ENCODE measurements around the gene MMP1.

Gene MMP1

DNA sequence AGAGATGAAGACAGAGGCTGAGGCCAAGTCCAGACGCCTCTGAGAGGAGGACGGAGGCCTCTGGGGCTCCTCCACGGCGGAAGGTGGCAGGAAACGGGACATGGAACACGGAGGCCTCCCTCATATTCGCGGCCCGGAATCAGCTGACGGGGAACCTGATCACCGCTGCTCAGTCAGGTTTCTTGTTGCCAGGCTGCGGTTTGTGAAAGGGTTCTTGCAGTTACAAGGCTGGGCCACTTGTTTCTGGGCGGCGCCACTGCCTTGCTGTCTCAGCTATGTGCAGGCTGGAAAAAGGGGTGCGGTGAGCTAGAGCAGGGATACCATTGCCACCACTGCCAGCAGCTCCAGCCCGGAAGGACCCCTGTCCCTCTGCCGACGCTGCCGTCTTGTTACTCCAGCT, 10.0 kb upstream of the MMP1 start:
- DNase-seq (ENCODE audit: low read depth, low spot score) = no peak

DNA sequence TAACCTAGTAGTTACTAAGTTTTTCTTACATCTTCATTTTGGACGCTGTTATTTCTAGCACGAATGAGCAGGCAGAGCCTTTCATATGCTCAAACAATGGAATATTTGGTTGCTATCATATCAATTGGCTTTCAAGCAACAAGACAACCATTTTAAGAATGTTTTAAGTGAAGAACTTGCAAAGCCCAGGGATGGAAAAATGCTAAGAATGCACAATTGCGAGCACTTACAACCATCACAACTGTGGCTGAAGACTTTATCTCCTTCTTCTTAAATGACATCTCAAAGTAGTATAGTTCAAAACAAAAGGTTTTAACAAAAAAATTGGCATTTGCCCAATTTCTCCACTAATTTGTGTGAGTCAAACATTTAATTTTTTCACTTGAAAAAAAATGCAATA, 8.3 kb upstream of the MMP1 start:
- no peak for DNase-seq (ENCODE audit: low read depth, low spot score)

DNA sequence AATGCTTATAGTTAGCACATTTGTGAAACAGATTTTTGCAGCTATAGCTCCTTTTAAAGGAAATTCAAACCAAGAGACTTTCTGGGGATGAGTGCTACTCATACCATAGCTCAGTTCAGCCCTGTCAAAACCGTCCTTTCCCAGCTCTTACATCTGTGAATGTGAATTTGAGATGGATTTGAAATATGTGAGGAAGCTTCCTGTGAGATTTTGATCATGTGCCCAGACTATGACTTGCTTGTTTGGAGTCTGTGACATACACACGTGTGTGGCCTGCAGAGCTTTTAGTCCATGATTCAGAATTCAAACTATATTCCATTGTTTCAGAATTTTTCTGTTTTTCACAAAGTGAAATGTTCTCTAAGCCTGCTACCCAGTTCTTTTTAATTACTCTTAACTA, 4.4 kb upstream of the MMP1 start:
- no peak for DNase-seq (ENCODE audit: low read depth, low spot score)

DNA sequence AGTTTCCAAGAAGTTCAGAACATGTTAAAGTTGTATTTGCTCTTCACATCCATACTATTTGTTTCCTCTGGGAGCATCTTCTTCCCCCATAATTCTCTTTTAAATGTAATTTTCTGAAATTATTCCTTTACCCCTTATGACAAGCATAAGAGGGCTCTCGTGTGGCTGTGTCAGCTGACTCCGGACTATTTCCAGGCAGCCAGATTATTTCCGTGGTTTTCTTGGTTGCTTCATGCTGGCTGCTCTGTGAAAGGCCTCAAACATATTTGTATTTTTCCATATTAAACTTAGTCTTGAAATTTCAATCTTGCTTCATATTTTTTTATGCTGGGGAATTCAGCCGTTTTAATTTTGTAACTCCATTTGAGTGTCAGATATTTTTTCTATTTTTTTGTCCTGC, 2.8 kb upstream of the MMP1 start:
- no peak for DNase-seq (ENCODE audit: low read depth, low spot score)

DNA sequence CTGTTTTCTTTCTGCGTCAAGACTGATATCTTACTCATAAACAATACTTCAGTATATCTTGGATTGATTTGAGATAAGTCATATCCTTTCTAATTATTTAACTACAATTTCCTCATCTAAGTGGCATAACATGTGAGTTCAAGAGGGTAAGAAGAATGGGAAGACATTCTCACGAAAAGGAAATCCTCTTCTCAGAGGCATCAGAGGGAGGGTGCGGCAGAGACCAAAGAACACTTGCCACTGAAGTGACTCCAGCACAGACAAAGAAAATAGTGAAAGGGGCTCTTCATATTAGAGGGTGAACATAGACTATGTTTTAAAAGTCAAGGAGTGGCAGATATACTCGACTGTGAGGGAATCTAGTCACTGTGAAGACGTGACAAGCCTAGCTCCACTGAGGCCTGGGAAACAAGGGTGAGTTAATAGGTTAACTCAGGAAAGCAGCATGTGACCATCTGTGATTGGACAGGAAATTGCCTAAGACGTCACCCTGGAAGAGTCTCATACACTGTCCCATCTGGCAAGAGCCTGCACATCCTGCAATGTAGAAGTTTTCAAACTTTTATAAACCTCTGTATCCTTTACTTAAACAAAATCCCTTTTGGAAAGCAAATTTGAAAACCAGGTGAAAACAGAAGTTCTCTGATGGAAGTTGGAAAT, 1.9 kb upstream of the MMP1 start:
- no peak for DNase-seq (ENCODE audit: low read depth, low spot score)

DNA sequence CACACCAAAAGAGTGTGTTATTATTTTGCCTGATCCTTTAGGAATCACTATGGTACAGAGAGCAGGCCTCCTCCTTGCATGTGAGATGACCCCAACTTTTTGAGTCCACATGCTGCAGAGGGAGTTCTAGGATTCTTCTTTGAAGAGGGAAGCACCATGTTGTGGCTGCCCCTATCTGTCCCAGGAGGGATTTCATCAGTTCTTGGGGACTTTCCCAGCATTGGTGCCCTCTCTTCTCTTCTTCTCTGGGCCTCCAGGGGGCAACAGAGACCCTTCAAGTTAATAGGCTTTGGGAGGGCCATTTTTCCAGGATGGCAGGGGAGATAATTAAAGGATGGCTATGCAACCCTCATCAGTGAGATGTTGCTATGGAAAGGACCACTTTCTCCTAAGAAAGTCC, 3.6 kb downstream of the MMP1 start:
- no peak for DNase-seq (ENCODE audit: low read depth, low spot score)

DNA sequence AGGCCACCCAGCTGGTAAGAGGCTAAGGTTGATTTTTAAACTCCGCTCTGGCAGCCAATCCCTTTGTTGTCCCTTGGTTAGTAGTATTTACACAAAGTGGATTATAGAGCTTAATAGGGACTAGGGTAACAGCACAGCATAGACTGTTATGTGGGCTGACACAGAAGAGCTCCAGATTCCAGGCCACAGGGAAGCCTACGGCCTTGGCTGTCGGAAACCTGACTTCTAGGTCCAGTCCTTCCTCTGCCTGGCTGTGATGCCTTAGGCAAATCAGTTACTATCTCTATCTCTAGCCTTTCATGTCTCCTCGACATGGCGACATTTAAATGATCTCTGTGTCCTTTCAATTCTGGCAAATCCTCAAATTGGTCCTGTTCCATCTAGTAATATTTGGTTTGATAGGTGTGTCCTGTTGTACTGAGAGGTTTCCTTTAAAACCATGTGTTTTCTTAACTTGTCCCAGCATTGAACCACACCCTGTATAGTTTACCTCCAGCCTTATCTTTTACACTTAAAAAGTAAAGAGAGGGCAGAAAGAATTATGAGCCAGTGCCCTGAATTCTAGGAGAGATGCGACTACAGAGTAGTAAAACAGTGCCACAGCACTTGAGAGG, 4.2 kb downstream of the MMP1 start:
- no peak for DNase-seq (ENCODE audit: low read depth, low spot score)

DNA sequence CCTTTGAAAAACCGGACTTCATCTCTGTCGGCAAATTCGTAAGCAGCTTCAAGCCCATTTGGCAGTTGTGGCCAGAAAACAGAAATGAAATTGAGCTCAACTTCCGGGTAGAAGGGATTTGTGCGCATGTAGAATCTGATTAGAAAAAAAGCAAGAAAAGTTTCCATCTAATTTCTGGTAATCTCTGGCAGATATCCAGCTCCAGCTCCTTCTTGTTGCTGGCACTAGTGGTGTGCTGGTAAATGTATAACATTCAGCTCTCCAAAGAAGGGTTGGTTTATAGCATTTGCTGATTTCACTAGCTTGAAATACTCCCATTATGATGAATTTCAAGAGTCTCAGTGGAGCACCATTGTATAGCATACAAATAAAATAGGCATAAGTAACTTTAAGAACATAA, 5.4 kb downstream of the MMP1 start:
- no peak for DNase-seq (ENCODE audit: low read depth, low spot score)

DNA sequence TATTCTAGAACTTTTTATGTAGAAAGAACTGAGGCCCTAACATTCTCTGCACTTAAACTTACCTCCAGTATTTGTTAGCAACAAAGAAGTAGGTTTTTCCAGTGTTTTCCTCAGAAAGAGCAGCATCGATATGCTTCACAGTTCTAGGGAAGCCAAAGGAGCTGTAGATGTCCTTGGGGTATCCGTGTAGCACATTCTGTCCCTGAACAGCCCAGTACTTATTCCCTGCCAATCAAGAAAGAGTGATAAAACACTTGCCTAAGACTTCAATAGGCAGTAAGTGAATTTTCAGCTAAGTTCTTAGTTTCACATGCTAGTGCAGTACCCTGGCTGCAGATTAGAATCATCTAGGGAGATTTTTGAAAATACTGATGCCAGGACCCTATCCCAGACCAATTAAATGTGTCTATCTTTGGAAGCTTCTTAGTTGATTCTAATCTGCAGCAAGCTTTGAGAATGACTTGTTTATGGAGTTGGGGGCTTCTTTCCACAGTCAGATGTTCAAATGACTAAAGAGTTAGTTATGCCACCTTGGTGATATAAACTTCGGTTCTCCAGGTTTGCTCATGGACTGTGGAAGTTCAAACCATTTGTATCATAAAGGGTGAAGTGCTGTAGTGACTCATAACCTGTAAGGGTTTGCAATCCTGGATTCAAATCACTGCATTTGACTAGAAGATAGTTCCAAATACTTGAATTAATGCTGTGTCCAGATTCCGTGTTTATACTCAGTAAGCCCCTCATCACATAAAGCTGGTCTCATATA, 6.5 kb downstream of the MMP1 start:
- DNase-seq (ENCODE audit: low read depth, low spot score) = no peak

DNA sequence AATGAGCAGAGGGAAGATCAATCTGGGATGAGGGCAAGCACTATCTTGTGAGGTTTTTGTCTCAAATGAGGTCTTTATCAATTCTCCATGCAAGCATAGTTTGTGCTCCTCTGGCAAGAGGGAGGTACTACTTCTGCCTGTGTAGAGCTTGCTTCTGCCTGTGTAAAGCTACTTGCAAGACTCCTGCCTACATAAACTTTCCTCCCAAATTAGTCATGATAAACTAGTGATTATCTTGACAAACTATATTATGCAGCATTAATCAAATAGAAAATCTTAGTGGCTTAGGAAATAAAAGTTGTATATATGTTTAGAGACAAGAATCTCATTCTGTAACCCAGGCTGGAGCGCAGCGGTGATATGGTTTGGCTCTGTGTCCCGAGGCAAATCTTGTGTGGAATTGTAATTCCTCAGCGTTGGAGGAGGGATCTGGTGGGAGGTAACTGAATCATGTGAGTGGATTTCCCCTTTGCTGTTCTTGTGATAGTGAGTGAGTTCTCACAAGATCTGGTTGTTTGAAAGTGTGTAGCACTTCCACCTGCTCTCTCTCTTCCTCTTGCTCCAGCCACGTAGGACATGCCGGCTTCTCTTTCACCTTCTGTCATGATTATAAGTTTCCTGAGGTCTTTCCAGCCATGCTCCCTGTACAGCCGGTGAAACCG, 9.5 kb downstream of the MMP1 start:
- DNase-seq (ENCODE audit: low read depth, low spot score) = no peak

DNA sequence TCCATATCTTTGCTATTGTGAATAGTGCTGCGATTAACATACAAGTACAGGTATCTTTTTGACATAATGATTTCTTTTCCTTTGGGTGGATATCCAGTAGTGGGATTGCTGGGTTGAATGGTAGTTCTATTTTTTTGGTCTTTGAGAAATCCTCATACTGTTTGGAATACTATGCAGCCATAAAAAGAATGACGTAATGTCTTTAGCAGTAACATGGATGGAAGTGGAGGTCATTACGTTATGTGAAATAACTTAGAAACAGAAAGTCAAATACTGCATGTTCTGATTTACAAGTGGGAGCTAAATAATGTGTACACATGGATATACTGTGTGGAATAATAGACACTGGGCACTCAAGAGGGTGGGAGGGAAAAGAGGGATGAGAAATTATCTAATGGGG, 13.6 kb downstream of the MMP1 start:
- DNase-seq (ENCODE audit: low read depth, low spot score) = no peak

DNA sequence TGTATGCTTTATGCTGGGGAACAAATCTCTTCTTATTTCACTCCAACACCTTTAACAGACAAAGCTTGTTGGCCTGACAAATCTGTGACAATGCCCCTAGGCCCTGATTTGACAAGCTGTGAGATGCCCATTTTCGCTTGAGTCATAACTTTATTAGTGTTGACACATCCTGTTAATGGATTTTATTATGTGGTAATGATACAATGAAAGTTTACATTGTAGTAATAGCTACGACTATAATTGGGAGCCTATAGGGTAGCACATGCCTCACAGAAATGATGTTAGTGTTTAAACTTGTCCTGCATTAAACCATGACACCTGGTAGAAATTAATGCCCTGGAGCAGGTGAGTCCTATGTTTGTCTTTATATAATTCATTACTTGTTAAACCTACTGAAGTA, 14.2 kb downstream of the MMP1 start:
- DNase-seq (ENCODE audit: low read depth, low spot score) = no peak

DNA sequence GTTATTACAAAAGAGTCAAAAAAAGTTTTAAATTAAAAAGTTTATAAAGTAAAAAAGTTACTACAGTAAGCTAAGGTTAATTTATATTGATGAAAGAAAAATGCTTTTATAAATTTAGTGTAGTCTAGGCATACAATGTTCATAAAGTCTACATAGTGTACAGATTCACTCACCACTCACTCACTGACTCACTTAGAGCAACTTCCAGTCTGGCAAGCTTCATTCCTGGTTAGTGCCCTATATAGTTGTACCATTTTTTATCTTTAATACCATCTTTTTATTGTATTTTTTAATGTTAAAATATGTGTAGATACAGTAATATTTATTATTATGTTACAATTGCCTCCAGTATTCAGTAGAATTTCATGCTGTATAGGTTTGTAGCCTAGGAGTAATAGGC, 14.9 kb downstream of the MMP1 start:
- DNase-seq (ENCODE audit: low read depth, low spot score) = no peak

DNA sequence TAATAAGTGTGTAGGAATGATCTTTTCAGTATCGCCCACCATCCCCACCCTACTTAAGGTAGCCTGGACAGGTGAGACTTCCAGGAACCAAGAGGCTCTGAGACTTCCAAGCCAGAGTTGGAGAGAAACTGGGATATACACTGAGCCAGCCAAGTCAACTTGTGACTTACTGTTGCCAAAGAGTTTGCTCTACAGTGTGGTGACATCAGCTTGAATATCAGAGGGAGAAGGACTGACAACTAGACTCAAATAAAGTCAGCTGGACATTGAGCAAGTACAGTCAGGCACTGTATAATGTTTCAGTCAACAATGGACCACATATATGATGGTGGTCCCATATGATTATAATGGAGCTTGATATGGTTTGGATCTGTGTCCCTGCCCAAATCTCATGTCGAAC, 16.3 kb downstream of the MMP1 start:
- no peak for DNase-seq (ENCODE audit: low read depth, low spot score)

DNA sequence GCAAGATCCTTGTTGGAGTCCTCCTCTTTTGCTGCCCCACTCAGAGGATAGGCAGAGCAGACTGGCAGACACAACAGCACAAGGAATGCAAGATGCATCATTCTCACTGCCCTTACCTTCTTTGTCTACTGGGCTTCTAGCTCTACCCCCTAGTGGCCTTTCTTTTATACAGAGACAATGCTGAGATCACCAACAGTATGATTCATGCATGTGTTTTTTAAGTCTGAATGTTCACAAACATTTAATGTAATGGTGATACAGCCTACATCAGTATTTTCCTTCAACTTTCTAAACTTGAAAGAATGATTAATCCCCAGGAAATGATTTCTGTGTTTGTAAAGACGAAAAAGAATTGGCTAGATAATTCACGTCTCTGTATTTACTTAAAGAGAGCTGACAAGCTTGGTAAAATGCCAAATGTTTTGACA, 17.5 kb downstream of the MMP1 start, which contains the start of gene MMP10:
Gene MMP10, minus strand, starts transcription at position 138 of the 428 bp plus-strand sequence. Its CDS starts 37 bp downstream, at position 101.
- DNase-seq (ENCODE audit: low read depth, low spot score) = no peak

DNA sequence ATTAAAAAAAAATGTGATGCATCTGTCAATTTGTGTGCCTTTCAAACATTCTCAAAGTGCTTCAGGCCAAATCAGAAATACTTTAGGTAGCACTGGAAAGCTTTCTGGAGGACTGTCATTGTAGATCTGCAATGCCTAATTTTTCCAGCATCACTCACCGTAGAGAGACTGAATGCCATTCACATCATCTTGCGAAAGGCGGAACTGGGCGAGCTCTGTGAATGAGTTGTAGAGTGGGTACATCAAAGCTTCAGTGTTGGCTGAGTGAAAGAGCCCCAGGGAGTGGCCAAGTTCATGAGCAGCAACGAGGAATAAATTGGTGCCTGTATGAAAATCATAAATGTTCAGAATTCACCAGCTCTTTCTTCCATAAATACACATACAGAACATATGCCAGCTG, 21.5 kb downstream of the MMP1 start:
- DNase-seq (ENCODE audit: low read depth, low spot score) = no peak

DNA sequence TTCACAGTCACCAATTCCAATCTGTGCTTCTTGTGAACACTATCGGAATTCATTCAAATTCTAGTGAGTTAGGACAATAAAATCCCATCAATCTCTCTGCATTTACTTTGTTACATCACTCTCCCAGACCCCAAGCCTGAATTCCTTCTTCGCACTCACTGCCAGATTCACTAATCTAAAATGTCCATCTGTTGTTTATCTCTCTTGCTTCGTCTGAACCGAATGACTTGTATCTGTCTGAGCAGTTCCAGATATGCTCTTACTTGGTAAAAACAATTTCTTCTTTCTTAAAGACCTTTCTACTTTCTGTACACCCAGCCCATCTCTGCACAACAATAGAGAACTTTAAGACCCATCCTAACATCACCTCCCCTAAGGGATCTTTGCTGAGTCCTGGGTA, 24.6 kb downstream of the MMP1 start:
- no peak for DNase-seq (ENCODE audit: low read depth, low spot score)

DNA sequence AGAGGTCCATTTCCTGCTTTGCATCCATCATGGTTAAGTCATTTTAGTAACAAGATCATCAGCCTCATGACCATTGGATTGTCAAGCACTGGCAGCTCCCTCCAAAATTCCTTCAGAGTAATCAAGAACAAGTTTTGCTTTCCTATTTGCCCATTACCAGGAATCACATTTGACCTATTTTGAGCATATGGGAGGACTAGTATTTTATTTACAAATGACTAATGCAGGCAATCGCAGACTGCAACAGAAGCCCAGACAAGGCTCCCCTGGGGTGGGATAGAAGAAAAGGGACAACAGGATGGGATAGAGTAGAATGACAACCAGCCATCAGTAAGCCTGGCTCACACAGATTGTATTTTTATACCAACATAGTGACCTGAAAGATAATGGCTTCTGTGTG, 26.6 kb downstream of the MMP1 start:
- no peak for DNase-seq (ENCODE audit: low read depth, low spot score)

DNA sequence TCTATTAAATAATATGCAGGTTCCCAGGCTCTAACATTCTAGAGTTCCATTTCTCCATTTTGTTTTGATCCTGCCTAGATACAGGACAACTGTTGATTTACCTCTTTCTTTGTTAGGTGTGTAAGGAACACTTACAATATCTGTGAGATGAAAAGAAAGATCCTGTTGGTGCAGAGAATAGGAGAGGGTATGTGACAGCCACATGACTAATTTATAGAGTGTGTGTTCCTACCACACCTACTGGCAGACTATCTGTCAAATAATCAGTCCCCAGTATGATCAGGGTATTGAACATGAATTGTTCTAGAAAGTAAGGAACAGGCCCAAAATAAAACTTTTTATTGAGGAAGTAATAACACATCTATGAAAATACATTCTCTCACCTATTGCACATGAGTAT, 27.8 kb downstream of the MMP1 start:
- no peak for DNase-seq (ENCODE audit: low read depth, low spot score)

DNA sequence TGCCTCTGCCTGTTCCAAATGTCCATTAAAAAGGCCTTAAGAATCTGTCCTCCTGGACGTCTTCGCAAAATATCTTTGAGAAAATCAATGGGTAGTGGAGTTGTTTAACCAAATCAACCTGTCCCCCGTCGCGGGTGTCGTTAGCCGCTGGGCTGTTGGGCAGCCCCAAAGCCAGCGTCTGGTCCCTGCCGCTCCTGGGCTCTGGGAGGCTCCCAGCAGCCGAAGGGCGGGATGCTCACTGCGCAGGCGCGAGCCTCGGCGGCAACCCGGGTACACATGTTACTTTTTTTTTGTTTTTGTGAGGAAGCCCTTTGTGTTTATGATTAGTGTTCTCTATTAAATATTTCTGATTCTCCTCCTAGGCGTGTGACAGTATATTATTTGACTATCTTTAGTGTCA, 30.2 kb downstream of the MMP1 start:
- no peak for DNase-seq (ENCODE audit: low read depth, low spot score)

DNA sequence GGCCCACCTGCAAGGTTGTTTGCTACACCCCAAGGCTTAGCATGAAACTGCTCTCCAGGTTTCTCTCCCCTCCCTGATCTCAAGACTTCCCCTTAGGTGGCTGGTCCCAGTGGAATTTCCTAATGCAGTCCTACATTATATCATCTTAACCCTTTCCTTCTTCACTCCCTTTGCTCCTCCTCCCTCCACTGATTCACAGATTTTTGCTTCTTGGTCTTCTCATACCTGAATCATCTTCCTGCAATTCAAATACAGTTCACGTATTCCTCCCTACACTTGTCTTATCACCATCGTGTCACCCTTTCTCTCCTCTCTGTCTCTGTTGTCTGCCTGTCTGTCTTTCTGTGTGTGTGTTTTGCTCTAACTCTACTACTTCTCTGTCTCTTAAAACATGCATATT, 34.5 kb downstream of the MMP1 start:
- no peak for DNase-seq (ENCODE audit: low read depth, low spot score)

DNA sequence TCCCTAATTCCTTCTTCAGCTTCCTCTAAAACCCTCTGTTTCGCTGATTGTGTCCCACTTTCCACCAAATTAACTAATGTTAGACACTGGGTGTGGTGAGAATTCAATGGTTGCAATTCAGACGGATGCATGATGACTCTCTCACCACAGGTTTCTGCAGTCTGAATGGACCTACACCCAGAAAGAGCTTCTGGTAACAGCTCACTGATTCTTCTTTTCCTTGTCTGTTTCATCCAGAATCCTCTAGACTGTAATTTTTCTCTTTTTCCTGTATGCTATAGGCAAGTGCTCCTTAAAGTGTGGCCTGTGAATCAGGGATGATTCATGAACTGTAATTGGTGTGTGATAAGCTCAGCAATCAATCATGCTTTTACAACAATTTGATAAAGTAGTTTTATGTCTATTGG, 35.6 kb downstream of the MMP1 start:
- DNase-seq (ENCODE audit: low read depth, low spot score) = no peak
